Natural killer cell (primary cell): Measurements from ENCODE around the gene F5. TPM values are rescaled to one million over a fixed set of nuclear protein-coding genes. Genes with fewer than 3 reads are reported as not detected.

Experiments used
- ATAC-seq, 3 donors: fragments of 150-1000 bp in 2 of 3; fragments of 200-7000 bp in 1 of 3; cut with Tn5 transposase; 1 replicate in 1 of 3; 2 replicates in 2 of 3; pipeline ENCODE4 v1.10.0; 2021; ENCODE audit warnings: mild to moderate bottlenecking in 2 of 3, moderate library complexity in 2 of 3
- DNase-seq, 2 donors: peaks; one replicate each; pipeline versions ENCODE4 v3.0.0 to v3.0.0-alpha.2; 2013 to 2021; ENCODE audit warnings: mixed read lengths in 1 of 2
- H3K27ac ChIP-seq: one replicate; pipeline ENCODE4 v1.5.1; 2013; ENCODE audit warnings: mild to moderate bottlenecking, low read length
- H3K27me3 ChIP-seq: one replicate; pipeline ENCODE4 v1.6.1; 2013; ENCODE audit warnings: low read length; ENCODE audit not compliant: control insufficient read depth, insufficient read depth
- H3K36me3 ChIP-seq: one replicate; pipeline ENCODE4 v1.6.1; 2013; ENCODE audit warnings: low read length; ENCODE audit not compliant: control insufficient read depth, insufficient read depth
- H3K4me1 ChIP-seq: one replicate; pipeline ENCODE4 v1.6.1; 2013; ENCODE audit warnings: low read length; ENCODE audit not compliant: control insufficient read depth, insufficient read depth
- H3K4me3 ChIP-seq: one replicate; pipeline ENCODE4 v1.5.1; 2013; ENCODE audit warnings: low read length
- H3K9me3 ChIP-seq: one replicate; pipeline ENCODE4 v1.6.1; 2013; ENCODE audit warnings: low read length; ENCODE audit not compliant: control insufficient read depth, insufficient read depth
- H3K27ac Mint-ChIP-seq, 2 donors: one replicate each; pipeline ENCODE4 v1.8.0; 2022; ENCODE audit warnings: mild to moderate bottlenecking in 2 of 2, mixed read lengths in 2 of 2, moderate library complexity in 1 of 2
- H3K27me3 Mint-ChIP-seq, 2 donors: one replicate each; pipeline ENCODE4 v1.8.0; 2022; ENCODE audit warnings: low read depth in 2 of 2, mixed read lengths in 2 of 2
- H3K36me3 Mint-ChIP-seq: one replicate; pipeline ENCODE4 v1.8.0; 2022; ENCODE audit warnings: mixed read lengths
- H3K4me1 Mint-ChIP-seq, 2 donors: one replicate each; pipeline ENCODE4 v1.8.0; 2022; ENCODE audit warnings: mixed read lengths in 2 of 2
- H3K4me3 Mint-ChIP-seq: one replicate; pipeline ENCODE4 v1.8.0; 2022; ENCODE audit warnings: mild to moderate bottlenecking, moderate library complexity, mixed read lengths
- H3K9me3 Mint-ChIP-seq, 2 donors: one replicate each; pipeline ENCODE4 v1.8.0; 2022; ENCODE audit warnings: mixed read lengths in 2 of 2
- CTCF ChIP-seq: fragments of 200-600 bp; IDR thresholded peaks from one replicate; pipeline ENCODE4 v1.8.0; 2022; ENCODE audit warnings: antibody characterized with exemption
- WGBS: methylation state at CpG from one replicate; pipeline ENCODE4 v1.1.7; 2013; ENCODE audit warnings: missing lambda C conversion rate; ENCODE audit not compliant: insufficient coverage; 5-methylcytosine and 5-hydroxymethylcytosine counted together
- intact Hi-C: fragments of 100-400 bp; cut with micrococcal nuclease; formaldehyde crosslinking; loops from one replicate; pipeline ENCODE4 v1.14.2; 2022
- total RNA-seq, 4 donors: library from RNA; stranded (reverse); fragments of 120-200 nt in 1 of 4; gene quantifications; one replicate each; pipeline versions ENCODE4 v1.2.3 to v1.2.4, GENCODE V29; 2013 to 2022

F5 gene
- total RNA-seq, 3 donors from 2014 or later (not counting 1 experiment from before 2014, with no cell fraction given), result 0.02 to 1.7 (median 0.45) TPM

DNA sequence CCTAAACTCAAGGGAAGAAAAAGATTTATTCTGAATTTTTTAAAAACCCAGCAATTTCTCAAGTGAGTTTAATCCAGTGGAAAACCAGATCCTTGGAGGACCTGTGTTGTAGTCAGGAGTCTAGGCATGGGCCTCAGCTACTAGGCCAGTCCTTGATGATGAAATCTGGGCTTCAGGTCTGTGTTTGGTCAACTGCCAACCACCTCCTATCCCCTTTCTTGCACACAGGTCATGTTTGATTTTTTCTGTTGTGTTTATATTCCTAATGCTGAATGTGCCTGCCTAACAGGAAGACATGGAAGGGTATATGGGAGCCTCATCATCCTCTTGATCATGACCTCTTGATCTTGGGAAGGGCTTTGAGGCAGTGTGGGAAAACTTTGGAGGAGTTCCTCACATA is 62.4 kb downstream of the F5 start:
- Mint-ChIP-seq H3K27me3 (no peaks in the 10 kb centered on the region), H3K36me3 (no peaks in the 10 kb centered on the region), H3K4me3 (no peak overlapping the region), H3K27ac (no peak overlapping the region), H3K4me1 (peaks cover 2 to 3% of the 10 kb centered on the region in 2 donors), H3K9me3 (no peaks in the 10 kb centered on the region)
- Histone ChIP-seq H3K4me3 (no peak overlapping the region), H3K4me1 (no peaks in the 10 kb centered on the region), H3K9me3 (no peaks in the 10 kb centered on the region), H3K36me3 (no peaks in the 10 kb centered on the region), H3K27ac (no peak overlapping the region), H3K27me3 (no peaks in the 10 kb centered on the region)
- no peak for DNase-seq
- TF ChIP-seq CTCF, result no peak
- intact Hi-C loops, result no loop called here
- no peak for ATAC-seq

- WGBS, result 100% methylated on average over 1 of the region's 1 CpG
- TF ChIP-seq CTCF, result no peak
- no peaks in the 10 kb centered on the region for H3K36me3 ChIP-seq
- intact Hi-C loops, result no loop called here
- ATAC-seq, result no peak
- H3K27ac ChIP-seq, result no peak overlapping the region
- no peak overlapping the region for H3K27ac Mint-ChIP-seq
- no peaks in the 10 kb centered on the region for H3K36me3 Mint-ChIP-seq
- DNase-seq, result no peak
- no peak overlapping the region for H3K4me3 Mint-ChIP-seq
- H3K27me3 Mint-ChIP-seq, result peaks cover 0 to 4% of the 10 kb centered on the region in 2 donors
- no peak overlapping the region for H3K4me3 ChIP-seq
- no peaks in the 10 kb centered on the region for H3K9me3 ChIP-seq
- H3K27me3 ChIP-seq, result no peaks in the 10 kb centered on the region
- no peaks in the 10 kb centered on the region for H3K4me1 Mint-ChIP-seq
- H3K4me1 ChIP-seq, result no peaks in the 10 kb centered on the region
- no peaks in the 10 kb centered on the region for H3K9me3 Mint-ChIP-seq
Observed at GRCh38 chr1:169521226-169521625, 65.1 kb downstream of the F5 start.

DNA sequence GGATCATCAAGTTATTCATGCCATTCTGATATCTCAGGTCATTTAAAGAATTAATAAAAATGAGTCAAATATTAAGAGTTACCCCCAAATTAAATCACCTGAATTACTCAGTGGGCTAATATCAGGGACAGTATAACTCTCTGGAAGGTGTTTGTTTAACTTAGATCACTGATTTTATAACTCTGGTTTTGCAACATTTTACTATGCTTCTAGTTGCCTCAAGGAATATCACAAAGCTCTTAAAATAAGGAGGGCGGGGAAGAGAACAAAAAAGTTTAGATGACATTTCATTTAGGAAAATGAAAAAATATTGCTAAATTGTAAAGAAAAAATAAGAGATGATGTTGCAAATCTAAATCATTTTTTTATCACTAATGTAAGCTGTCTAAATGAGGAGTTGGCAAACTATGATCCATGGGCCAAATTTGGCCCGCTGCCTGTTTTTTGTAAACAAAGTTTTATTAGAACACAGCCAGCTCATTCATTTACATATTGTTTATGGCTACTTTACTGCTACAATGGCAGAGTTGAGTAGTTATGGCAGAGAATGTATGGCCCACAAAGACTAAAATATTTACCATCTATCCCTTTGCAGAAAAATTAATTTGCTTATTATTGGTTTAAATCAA is 68.6 kb downstream of the F5 start:
- Mint-ChIP-seq H3K4me3 (no peak overlapping the region), H3K4me1 (no peaks in the 10 kb centered on the region), H3K27ac (no peak overlapping the region), H3K36me3 (no peaks in the 10 kb centered on the region), H3K9me3 (no peaks in the 10 kb centered on the region), H3K27me3 (peaks cover 0 to 4% of the 10 kb centered on the region in 2 donors)
- ATAC-seq (no peak), DNase-seq (no peak)
- no peaks in the 10 kb centered on the region for H3K9me3 ChIP-seq
- 80% methylated on average over 1 of the region's 2 CpGs for WGBS
- H3K4me1 ChIP-seq, result no peaks in the 10 kb centered on the region
- no peak overlapping the region for H3K27ac ChIP-seq
- H3K27me3 ChIP-seq, result no peaks in the 10 kb centered on the region
- no peaks in the 10 kb centered on the region for H3K36me3 ChIP-seq
- no peak overlapping the region for H3K4me3 ChIP-seq
- no peak for TF ChIP-seq CTCF
- intact Hi-C loops, result no loop called here

- no peak for DNase-seq
- H3K36me3 ChIP-seq, result no peaks in the 10 kb centered on the region
- Mint-ChIP-seq H3K4me1 (no peaks in the 10 kb centered on the region), H3K4me3 (no peak overlapping the region), H3K27ac (no peak overlapping the region), H3K9me3 (no peaks in the 10 kb centered on the region), H3K36me3 (no peaks in the 10 kb centered on the region), H3K27me3 (peaks cover 0 to 4% of the 10 kb centered on the region in 2 donors)
- H3K4me3 ChIP-seq, result no peak overlapping the region
- H3K27ac ChIP-seq, result no peak overlapping the region
- intact Hi-C loops, result no loop called here
- no peak for ATAC-seq
- TF ChIP-seq CTCF, result no peak
- no peaks in the 10 kb centered on the region for H3K9me3 ChIP-seq
- no peaks in the 10 kb centered on the region for H3K4me1 ChIP-seq
- no peaks in the 10 kb centered on the region for H3K27me3 ChIP-seq
Observed at GRCh38 chr1:169515641-169516040, 70.6 kb downstream of the F5 start.
